ENCODE results near the gene EZH1.
A peak's percentile ranks its signal among the peaks of the same experiment; 100 is the strongest.

Gene EZH1

GRCh38 chr17:42767512-42767911 lies 22.7 kb upstream of the EZH1 start:
- no peak for DNase-seq (ENCODE audit: low read depth)
- TF ChIP-seq CTCF (IDR thresholded peaks at IDR 0.05; ENCODE audit: low read depth, low read length, missing control alignments): no peak
- no peak overlapping the region for H3K4me3 ChIP-seq (ENCODE audit: low read depth, low read length)

GRCh38 chr17:42766124-42766523 lies 21.3 kb upstream of the EZH1 start:
- no peak for TF ChIP-seq CTCF (IDR thresholded peaks at IDR 0.05; ENCODE audit: low read depth, low read length, missing control alignments)
- H3K4me3 ChIP-seq (ENCODE audit: low read depth, low read length): no peak overlapping the region
- no peak for DNase-seq (ENCODE audit: low read depth)

GRCh38 chr17:42761638-42762037 lies 16.8 kb upstream of the EZH1 start:
- H3K4me3 ChIP-seq (ENCODE audit: low read depth, low read length): no peak overlapping the region; the same call in 1 of the 2 replicates
- no peak for DNase-seq (ENCODE audit: low read depth)
- TF ChIP-seq CTCF (IDR thresholded peaks at IDR 0.05; ENCODE audit: low read depth, low read length, missing control alignments): no peak

GRCh38 chr17:42760652-42761581 lies 16.1 kb upstream of the EZH1 start, which contains the start of gene RAMP2:
Gene RAMP2, plus strand, starts transcription at chr17:42761227. Its CDS starts 35 bp downstream, at chr17:42761262.
- no peak for DNase-seq (ENCODE audit: low read depth)
- no peak for TF ChIP-seq CTCF (IDR thresholded peaks at IDR 0.05; ENCODE audit: low read depth, low read length, missing control alignments)
- peak within 1 kb of the TSS; percentile 39 for H3K4me3 ChIP-seq (ENCODE audit: low read depth, low read length)

GRCh38 chr17:42759982-42760651 lies 15.3 kb upstream of the EZH1 start:
- H3K4me3 ChIP-seq (ENCODE audit: low read depth, low read length): no peak overlapping the region
- no peak for TF ChIP-seq CTCF (IDR thresholded peaks at IDR 0.05; ENCODE audit: low read depth, low read length, missing control alignments)
- DNase-seq (ENCODE audit: low read depth): no peak

- no peak for TF ChIP-seq CTCF (IDR thresholded peaks at IDR 0.05; ENCODE audit: low read depth, low read length, missing control alignments)
- no peak for DNase-seq (ENCODE audit: low read depth)
- H3K4me3 ChIP-seq (ENCODE audit: low read depth, low read length): no peak overlapping the region
Observed at GRCh38 chr17:42754782-42755181, 9.9 kb upstream of the EZH1 start.
